HEK293T (cell line): ENCODE results near the gene CERS1.

ENCODE experiments used
- CTCF ChIA-PET: fragments of 350-600 bp; formaldehyde crosslinking; extraction: SDS; loops from one replicate; lab custom pipeline; 2021; ENCODE audit warnings: antibody characterized with exemption, inconsistent platforms; lab: Yijun Ruan, JAX
- POLR2A ChIA-PET: fragments of 350-600 bp; formaldehyde crosslinking; extraction: SDS; loops from one replicate; lab custom pipeline; 2020; ENCODE audit warnings: antibody characterized with exemption, inconsistent platforms; lab: Yijun Ruan, JAX
- DNase-seq: peaks from one replicate; pipeline ENCODE4 v3.0.0; 2012; ENCODE audit warnings: mixed read lengths; ENCODE audit errors: extremely low spot score
- ARNT ChIP-seq: fragments of 450-650 bp; IDR thresholded peaks from 2 replicates; pipeline ENCODE4 v1.6.1; 2017; ENCODE audit warnings: mild to moderate bottlenecking
- BHLHE40 ChIP-seq: fragments of 450-650 bp; IDR thresholded peaks from 2 replicates; pipeline ENCODE4 v1.6.1; 2016; ENCODE audit warnings: mild to moderate bottlenecking, moderate library complexity, borderline replicate concordance
- CTBP1 ChIP-seq: fragments of 450-650 bp; IDR thresholded peaks from 2 replicates; pipeline ENCODE4 v1.6.1; 2016; ENCODE audit warnings: borderline replicate concordance
- ELF4 ChIP-seq: fragments of 450-650 bp; IDR thresholded peaks from 2 replicates; pipeline ENCODE4 v1.6.1; 2017; ENCODE audit warnings: antibody characterized with exemption
- FOXA1 ChIP-seq: fragments of 450-650 bp; IDR thresholded peaks from 2 replicates; pipeline ENCODE4 v1.6.1; 2016; ENCODE audit warnings: mild to moderate bottlenecking
- FOXK2 ChIP-seq: fragments of 450-650 bp; IDR thresholded peaks from 2 replicates; pipeline ENCODE4 v1.6.1; 2016; ENCODE audit warnings: mild to moderate bottlenecking
- FOXM1 ChIP-seq: fragments of 450-650 bp; IDR thresholded peaks from 2 replicates; pipeline ENCODE4 v1.6.1; 2017; ENCODE audit warnings: mild to moderate bottlenecking, borderline replicate concordance
- HDGF ChIP-seq: fragments of 450-650 bp; IDR thresholded peaks from 2 replicates; pipeline ENCODE4 v1.6.1; 2017; ENCODE audit warnings: antibody characterized with exemption, borderline replicate concordance
- L3MBTL2 ChIP-seq: fragments of 450-650 bp; conservative IDR thresholded peaks from 2 replicates; pipeline ENCODE4 v1.6.1; 2016; ENCODE audit warnings: mild to moderate bottlenecking
- LEF1 ChIP-seq: fragments of 450-650 bp; IDR thresholded peaks from 2 replicates; pipeline ENCODE4 v1.6.1; 2017; ENCODE audit warnings: mild to moderate bottlenecking, borderline replicate concordance
- NFRKB ChIP-seq: fragments of 450-650 bp; IDR thresholded peaks from 2 replicates; pipeline ENCODE4 v1.6.1; 2016; ENCODE audit warnings: mild to moderate bottlenecking, moderate library complexity
- PKNOX1 ChIP-seq: fragments of 450-650 bp; IDR thresholded peaks from 2 replicates; pipeline ENCODE4 v1.6.1; 2016
- SP1 ChIP-seq: fragments of 450-650 bp; IDR thresholded peaks from 2 replicates; pipeline ENCODE4 v1.6.1; 2017
- SUZ12 ChIP-seq: fragments of 450-650 bp; IDR thresholded peaks from 2 replicates; pipeline ENCODE4 v1.6.1; 2016; ENCODE audit warnings: mild to moderate bottlenecking
- TARDBP ChIP-seq: fragments of 450-650 bp; IDR thresholded peaks from 2 replicates; pipeline ENCODE4 v1.6.1; 2016
- ZNF384 ChIP-seq: fragments of 450-650 bp; IDR thresholded peaks from 2 replicates; pipeline ENCODE4 v1.6.1; 2016

Gene CERS1

DNA sequence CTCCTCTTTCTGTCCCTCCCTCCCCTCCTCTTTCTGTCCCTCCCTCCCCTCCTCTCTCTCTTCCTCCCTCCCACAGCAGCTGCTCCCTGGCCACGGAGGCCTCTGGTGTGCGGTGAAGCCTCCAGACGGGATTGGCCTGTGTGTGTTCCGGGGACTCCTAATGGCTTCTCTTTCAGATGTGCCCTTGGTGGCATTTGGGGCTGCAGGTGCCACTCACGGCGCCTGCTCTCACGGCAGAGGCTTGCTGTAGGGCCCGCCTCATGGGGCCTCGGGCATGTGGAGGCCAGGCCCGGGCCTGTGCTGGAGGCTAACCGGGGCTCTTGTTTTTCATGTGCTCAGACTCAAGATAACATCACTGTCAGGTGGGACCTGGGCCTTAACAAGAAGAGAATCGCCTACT, 43.3 kb downstream of the CERS1 start:
- POLR2A ChIA-PET = no interaction called here
- no peak for TF ChIP-seq FOXM1
- TF ChIP-seq ZNF384 = no peak
- TF ChIP-seq L3MBTL2 = no peak
- no peak for TF ChIP-seq CTBP1
- no peak for TF ChIP-seq SP1
- no peak for TF ChIP-seq ARNT
- no peak for TF ChIP-seq PKNOX1
- no peak for TF ChIP-seq HDGF
- TF ChIP-seq FOXK2 = no peak
- TF ChIP-seq FOXA1 = no peak
- TF ChIP-seq BHLHE40 = no peak
- no peak for TF ChIP-seq ELF4
- no peak for TF ChIP-seq LEF1
- TF ChIP-seq SUZ12 = no peak
- no peak for TF ChIP-seq TARDBP
- TF ChIP-seq NFRKB = no peak
- DNase-seq = no peak
- CTCF ChIA-PET = no interaction called here

- no peak for DNase-seq
- no peak for TF ChIP-seq SP1
- no peak for TF ChIP-seq ZNF384
- TF ChIP-seq TARDBP = no peak
- TF ChIP-seq NFRKB = no peak
- no peak for TF ChIP-seq FOXK2
- no peak for TF ChIP-seq BHLHE40
- TF ChIP-seq L3MBTL2 = no peak
- TF ChIP-seq CTBP1 = no peak
- POLR2A ChIA-PET = no interaction called here
- CTCF ChIA-PET = no interaction called here
These were observed 44.2 kb downstream of the CERS1 start for GRCh38 chr19:18851673-18852325.

- ChIA-PET POLR2A (no interaction called here), CTCF (no interaction called here)
- TF ChIP-seq ARNT (no peak), NFRKB (no peak), ZNF384 (no peak), BHLHE40 (no peak), CTBP1 (no peak), L3MBTL2 (no peak), ELF4 (no peak), HDGF (no peak), FOXM1 (no peak), FOXK2 (no peak), TARDBP (no peak)
- no peak for DNase-seq
These were observed 45.2 kb downstream of the CERS1 start for GRCh38 chr19:18850471-18851375.

DNA sequence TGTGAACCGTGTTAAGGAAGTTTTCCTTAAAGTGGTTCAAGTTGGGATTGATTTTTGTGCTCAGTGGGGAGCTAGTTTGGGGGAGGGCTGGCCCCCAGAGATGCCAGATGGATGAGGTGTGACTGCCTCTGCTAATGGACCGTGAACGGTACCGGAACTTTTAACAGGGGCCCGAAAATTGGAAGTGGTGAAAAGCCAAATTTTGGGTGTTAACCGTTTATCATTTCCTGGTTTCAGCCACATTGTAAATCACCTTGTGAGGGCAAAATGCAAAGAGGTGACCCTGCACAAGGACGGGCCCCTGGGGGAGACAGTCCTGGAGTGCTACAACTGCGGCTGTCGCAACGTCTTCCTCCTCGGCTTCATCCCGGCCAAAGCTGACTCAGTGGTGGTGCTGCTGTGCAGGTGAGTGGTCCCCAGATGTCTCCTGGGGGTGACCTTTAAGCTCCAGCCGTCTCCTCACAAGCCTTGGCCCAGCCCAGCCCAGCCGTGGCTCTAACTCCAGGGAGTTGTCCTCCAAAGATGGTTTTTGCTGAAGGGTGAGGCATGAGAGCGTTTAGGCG, 46.0 kb downstream of the CERS1 start:
- POLR2A ChIA-PET = no interaction called here
- DNase-seq = no peak
- CTCF ChIA-PET = no interaction called here
- TF ChIP-seq FOXM1 (no peak), ARNT (no peak), ZNF384 (no peak), NFRKB (no peak), FOXA1 (no peak), PKNOX1 (no peak), CTBP1 (no peak), TARDBP (no peak)

DNA sequence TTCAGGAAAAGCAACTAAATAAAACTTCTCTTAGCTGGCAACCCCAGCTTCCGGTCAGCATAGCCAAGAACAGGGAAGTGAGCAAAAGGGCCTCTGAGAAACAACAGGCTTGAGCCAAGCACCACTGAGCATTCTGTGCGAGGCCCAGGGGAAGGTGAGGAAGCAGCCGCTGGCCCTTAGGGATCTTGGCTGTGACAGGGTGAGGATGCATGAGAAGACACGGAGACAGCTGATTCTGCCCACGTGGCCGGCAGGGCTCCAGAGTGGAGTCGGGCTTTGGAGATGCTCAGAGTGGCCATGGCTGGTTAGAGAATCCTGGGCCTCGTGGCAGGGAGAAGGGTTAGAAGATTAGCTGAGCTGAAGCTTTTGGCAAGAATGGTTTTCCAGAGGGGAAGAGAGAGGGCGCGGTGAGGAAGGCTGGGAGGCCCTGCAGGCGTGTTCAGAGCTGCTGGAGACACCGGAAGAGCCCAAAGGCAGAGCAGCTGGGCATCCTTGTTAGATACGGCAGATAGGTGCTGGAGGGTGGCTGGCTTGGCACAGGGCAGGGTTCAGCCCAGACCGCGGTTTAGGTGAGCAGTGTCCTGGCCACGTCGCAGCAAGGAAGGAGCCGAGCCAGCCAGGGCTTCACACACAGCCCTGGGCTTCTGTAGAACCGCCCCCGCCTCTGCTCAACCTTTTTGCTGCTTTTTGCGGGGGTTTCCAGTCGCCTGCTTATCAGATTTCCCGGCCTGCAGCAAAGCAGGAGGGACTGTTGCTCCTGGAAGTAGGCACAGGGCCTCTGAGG, 46.9 kb downstream of the CERS1 start:
- TF ChIP-seq ELF4 = no peak
- TF ChIP-seq NFRKB = no peak
- DNase-seq = no peak
- ChIA-PET CTCF (interaction anchor here (0.9 kb wide), 1 partner anchor 68 kb away, joined by 3 read pairs; no protein-coding TSS in a partner anchor), POLR2A (interaction anchor here (6.7 kb wide), 1 partner anchor 17 kb away, joined by 42 read pairs; the partner anchor contains the start of gene UPF1)
